ENCODE measurements around the gene BID. TPM values are rescaled to one million over a fixed set of nuclear protein-coding genes. Genes with fewer than 3 reads are reported as not detected.

The BID gene
- total and polyA plus RNA-seq, 4 donors: 13.1 to 179 (median 37.5) TPM

- TF ChIP-seq CTCF (IDR thresholded peaks at IDR 0.05; ENCODE audit: control extremely low read depth, extremely low read depth): no peak
- no peaks in the 10 kb centered on the region for H3K27me3 ChIP-seq (ENCODE audit: control insufficient read depth in 3 of 3, insufficient read depth in 3 of 3, low read length in 2 of 3)
- H3K36me3 ChIP-seq (ENCODE audit: control insufficient read depth in 4 of 4, insufficient read depth in 4 of 4, low read length in 4 of 4): peaks cover 0 to 16% (median 4%) of the 10 kb centered on the region in 4 donors
- no peak overlapping the region for H3K27ac ChIP-seq (ENCODE audit: low read depth in 1 of 2, low read length in 1 of 2)
- H3K4me3 ChIP-seq: no peak overlapping the region
- 85 to 86% methylated on average over 2 of the region's 2 CpGs for WGBS, 2 donors
- no peak overlapping the region for H3K9ac ChIP-seq (ENCODE audit: insufficient read depth in 1 of 2, low read length in 2 of 2)
- DNase-seq (no peak), ATAC-seq (ENCODE audit: insufficient read depth, low FRiP score) (no peak)
- H3K4me1 ChIP-seq (ENCODE audit: control insufficient read depth in 5 of 5, insufficient read depth in 5 of 5, low read length in 5 of 5): peaks cover 0 to 8% (median 0%) of the 10 kb centered on the region in 5 donors
- no peaks in the 10 kb centered on the region for H3K9me3 ChIP-seq (ENCODE audit: control insufficient read depth in 4 of 4, insufficient read depth in 3 of 4, low read length in 3 of 4)
Measured at GRCh38 chr22:17802822-17803221, 28.6 kb upstream of the BID start.

DNA sequence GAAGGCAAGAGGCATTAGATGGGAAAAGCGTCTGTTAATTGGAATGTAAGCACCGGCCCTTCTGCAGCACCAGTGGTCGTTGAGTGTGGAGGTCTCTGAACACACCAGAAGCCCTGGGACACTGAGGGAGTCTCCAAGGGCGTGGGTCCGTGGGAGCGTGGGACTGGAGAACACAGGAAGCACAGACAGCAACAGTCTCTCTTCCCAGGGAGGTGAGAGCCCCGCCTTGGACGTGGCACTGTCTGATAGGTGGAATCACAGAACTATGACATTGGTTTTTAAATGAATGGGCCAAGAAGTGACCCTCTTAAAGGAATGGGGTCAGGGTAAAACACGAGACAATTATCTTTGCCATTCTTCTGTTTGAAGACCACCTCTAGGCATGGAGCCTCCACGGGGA, 28.1 kb upstream of the BID start:
- WGBS, 2 donors: 86 to 94% methylated on average over 10 of the region's 10 CpGs

GRCh38 chr22:17797721-17798559, 23.7 kb upstream of the BID start:
- no peaks in the 10 kb centered on the region for H3K27me3 ChIP-seq (ENCODE audit: control insufficient read depth in 3 of 3, insufficient read depth in 3 of 3, low read length in 2 of 3)
- no peak overlapping the region for H3K4me3 ChIP-seq
- no peak for TF ChIP-seq CTCF (IDR thresholded peaks at IDR 0.05; ENCODE audit: control extremely low read depth, extremely low read depth)
- no peaks in the 10 kb centered on the region for H3K4me1 ChIP-seq (ENCODE audit: control insufficient read depth in 5 of 5, insufficient read depth in 5 of 5, low read length in 5 of 5)
- H3K36me3 ChIP-seq (ENCODE audit: control insufficient read depth in 4 of 4, insufficient read depth in 4 of 4, low read length in 4 of 4): peaks cover 0 to 3% (median 0%) of the 10 kb centered on the region in 4 donors
- no peaks in the 10 kb centered on the region for H3K9me3 ChIP-seq (ENCODE audit: control insufficient read depth in 4 of 4, insufficient read depth in 3 of 4, low read length in 3 of 4)
- ATAC-seq (ENCODE audit: insufficient read depth, low FRiP score) (no peak), DNase-seq (no peak)
- H3K27ac ChIP-seq (ENCODE audit: low read depth in 1 of 2, low read length in 1 of 2): no peak overlapping the region
- H3K9ac ChIP-seq (ENCODE audit: insufficient read depth in 1 of 2, low read length in 2 of 2): no peak overlapping the region
- WGBS, 2 donors: 71 to 79% methylated on average over 23 of the region's 23 CpGs

More for the DNA sequence above, 28.1 kb upstream of the BID start:
- no peaks in the 10 kb centered on the region for H3K9me3 ChIP-seq (ENCODE audit: control insufficient read depth in 4 of 4, insufficient read depth in 3 of 4, low read length in 3 of 4)
- no peaks in the 10 kb centered on the region for H3K27me3 ChIP-seq (ENCODE audit: control insufficient read depth in 3 of 3, insufficient read depth in 3 of 3, low read length in 2 of 3)
- no peak for ATAC-seq (ENCODE audit: insufficient read depth, low FRiP score)
- peaks cover 0 to 5% (median 0%) of the 10 kb centered on the region in 5 donors for H3K4me1 ChIP-seq (ENCODE audit: control insufficient read depth in 5 of 5, insufficient read depth in 5 of 5, low read length in 5 of 5)
- DNase-seq: no peak
- H3K4me3 ChIP-seq: no peak overlapping the region
- H3K36me3 ChIP-seq (ENCODE audit: control insufficient read depth in 4 of 4, insufficient read depth in 4 of 4, low read length in 4 of 4): peaks cover 0 to 12% (median 3%) of the 10 kb centered on the region in 4 donors
- H3K27ac ChIP-seq (ENCODE audit: low read depth in 1 of 2, low read length in 1 of 2): no peak overlapping the region
- no peak for TF ChIP-seq CTCF (IDR thresholded peaks at IDR 0.05; ENCODE audit: control extremely low read depth, extremely low read depth)
- H3K9ac ChIP-seq (ENCODE audit: insufficient read depth in 1 of 2, low read length in 2 of 2): no peak overlapping the region

Data from lung (tissue), 12 donors.